BJ (cell line): ENCODE measurements around the gene FAM25A. TPM values are rescaled to one million over a fixed set of nuclear protein-coding genes. Genes with fewer than 3 reads are reported as not detected.

Source experiments
- CTCF ChIA-PET: fragments of 350-600 bp; formaldehyde crosslinking; extraction: SDS; loops from one replicate; lab custom pipeline; 2021; ENCODE audit warnings: antibody characterized with exemption, inconsistent platforms; lab: Yijun Ruan, JAX
- POLR2A ChIA-PET: fragments of 300-600 bp; sonication (Branson Sonifier 250); formaldehyde crosslinking; extraction: SDS; loops from one replicate; lab custom pipeline; 2021; ENCODE audit warnings: antibody characterized with exemption; lab: Charles Lee
- DNase-seq: peaks from one replicate; pipeline ENCODE4 v3.0.0-alpha.2; 2011; ENCODE audit warnings: low read depth
- H3K27me3 ChIP-seq: 2 replicates; pipeline ENCODE4 v1.6.0; 2011; ENCODE audit warnings: low read length; ENCODE audit not compliant: control insufficient read depth, insufficient read depth
- H3K36me3 ChIP-seq: 2 replicates; pipeline ENCODE4 v1.5.1; 2011; ENCODE audit warnings: low read length; ENCODE audit not compliant: control insufficient read depth, insufficient read depth
- H3K4me3 ChIP-seq: 2 replicates; pipeline ENCODE4 v1.5.1; 2011; ENCODE audit warnings: low read depth, mild to moderate bottlenecking, control low read depth, low read length
- polyA plus RNA-seq: library from polyadenylated mRNA; depleted of rRNA; stranded (reverse); fragments of >200 nt; gene quantifications from 2 replicates; pipeline ENCODE4 v1.2.3, GENCODE V29; 2011; rRNA removed
- small RNA-seq: library from RNA; depleted of rRNA; stranded (forward); fragments of <200 nt; gene quantifications from one replicate; pipeline ENCODE3, GENCODE V24; 2012; ENCODE audit warnings: low replicate concordance, low read depth; ENCODE audit not compliant: insufficient read length
- TF ChIP-seq, protein P1 (sequence below): IDR thresholded peaks from 2 replicates; pipeline ENCODE4 v1.5.1; 2011; ENCODE audit warnings: low read depth, mild to moderate bottlenecking, control low read depth, inconsistent platforms, low read length, moderate library complexity; ENCODE audit not compliant: insufficient read depth

The FAM25A gene
- polyA plus RNA-seq, 1 experiment: not detected

- Histone ChIP-seq H3K4me3 (no peak overlapping the region), H3K27me3 (no peaks in the 10 kb centered on the region), H3K36me3 (peaks cover 15% of the 10 kb centered on the region)
- TF ChIP-seq, protein P1, sequence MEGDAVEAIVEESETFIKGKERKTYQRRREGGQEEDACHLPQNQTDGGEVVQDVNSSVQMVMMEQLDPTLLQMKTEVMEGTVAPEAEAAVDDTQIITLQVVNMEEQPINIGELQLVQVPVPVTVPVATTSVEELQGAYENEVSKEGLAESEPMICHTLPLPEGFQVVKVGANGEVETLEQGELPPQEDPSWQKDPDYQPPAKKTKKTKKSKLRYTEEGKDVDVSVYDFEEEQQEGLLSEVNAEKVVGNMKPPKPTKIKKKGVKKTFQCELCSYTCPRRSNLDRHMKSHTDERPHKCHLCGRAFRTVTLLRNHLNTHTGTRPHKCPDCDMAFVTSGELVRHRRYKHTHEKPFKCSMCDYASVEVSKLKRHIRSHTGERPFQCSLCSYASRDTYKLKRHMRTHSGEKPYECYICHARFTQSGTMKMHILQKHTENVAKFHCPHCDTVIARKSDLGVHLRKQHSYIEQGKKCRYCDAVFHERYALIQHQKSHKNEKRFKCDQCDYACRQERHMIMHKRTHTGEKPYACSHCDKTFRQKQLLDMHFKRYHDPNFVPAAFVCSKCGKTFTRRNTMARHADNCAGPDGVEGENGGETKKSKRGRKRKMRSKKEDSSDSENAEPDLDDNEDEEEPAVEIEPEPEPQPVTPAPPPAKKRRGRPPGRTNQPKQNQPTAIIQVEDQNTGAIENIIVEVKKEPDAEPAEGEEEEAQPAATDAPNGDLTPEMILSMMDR: no peak
- POLR2A ChIA-PET: no interaction called here
- CTCF ChIA-PET: interaction anchor here (1.7 kb wide), 1 partner anchor 41 kb away, joined by 3 read pairs; no protein-coding TSS in a partner anchor
- no peak for DNase-seq
Measured at GRCh38 chr10:87068281-87068680, 48.2 kb downstream of the FAM25A start.

- ChIA-PET POLR2A (interaction anchor here (1.3 kb wide), 1 partner anchor 18 kb away, joined by 3 read pairs; no protein-coding TSS in a partner anchor), CTCF (no interaction called here)
- H3K36me3 ChIP-seq: peaks cover 7% of the 10 kb centered on the region
- no peaks in the 10 kb centered on the region for H3K27me3 ChIP-seq
- no peak overlapping the region for H3K4me3 ChIP-seq
- TF ChIP-seq, protein P1: no peak
- DNase-seq: no peak
Measured at GRCh38 chr10:87072449-87072848, 52.4 kb downstream of the FAM25A start.

Small RNA genes lying within 50 kb of the gene (small RNA-seq; reads per million reads assigned to genes)
- not detected for gene AL136982.5
- gene BMS1P3: not detected
- not detected for gene FAM25A
- not detected for gene RNU6-529P

Other genes with a start within 250 kb of the FAM25A start
- 1.9 and 2.7 TPM in 2 replicates for gene MMRN2, start 62.7 kb upstream of the FAM25A start, polyA plus RNA-seq
- gene SNCG, start 61.7 kb upstream of the FAM25A start, polyA plus RNA-seq: 6.3 and 9.7 TPM in 2 replicates
- 42.1 and 64.4 TPM in 2 replicates for gene ADIRF, start 51.8 kb upstream of the FAM25A start, polyA plus RNA-seq
- 78.6 and 99.5 TPM in 2 replicates for gene GLUD1, start 74.5 kb downstream of the FAM25A start, polyA plus RNA-seq
- 7.7 and 15.9 TPM in 2 replicates for gene SHLD2, start 74.9 kb downstream of the FAM25A start, polyA plus RNA-seq
- 0.36 and 0.70 TPM in 2 replicates for gene NUTM2A, start 205.2 kb downstream of the FAM25A start, polyA plus RNA-seq